ENCODE results near the gene WDR45B. TPM values are rescaled to one million over a fixed set of nuclear protein-coding genes. Genes with fewer than 3 reads are reported as not detected.

Gene WDR45B
- total RNA-seq, 1 donor from 2014 or later = 40.7 TPM

GRCh38 chr17:82616021-82616711 lies 32.1 kb downstream of the WDR45B start:
- peaks cover 44 to 65% (median 58%) of the 10 kb centered on the region in 3 donors for H3K36me3 ChIP-seq (ENCODE audit: control insufficient read depth in 3 of 3, insufficient read depth in 3 of 3, low read length in 3 of 3)
- no peak overlapping the region for H3K9ac ChIP-seq (ENCODE audit: low read depth in 1 of 3, low read length in 3 of 3)
- no peak overlapping the region for H3K27ac ChIP-seq (ENCODE audit: low read depth, low read length)
- H3K9me3 ChIP-seq (ENCODE audit: control insufficient read depth in 3 of 3, low read length in 3 of 3) = no peaks in the 10 kb centered on the region
- H3K27me3 ChIP-seq (ENCODE audit: control insufficient read depth in 3 of 3, insufficient read depth in 3 of 3, low read length in 3 of 3) = no peaks in the 10 kb centered on the region
- H3K4me3 ChIP-seq (ENCODE audit: low read length in 3 of 3) = no peak overlapping the region
- no peaks in the 10 kb centered on the region for H3K4me1 ChIP-seq (ENCODE audit: control insufficient read depth in 3 of 3, insufficient read depth in 3 of 3, low read length in 3 of 3)

- Histone ChIP-seq H3K36me3 (ENCODE audit: control insufficient read depth in 3 of 3, insufficient read depth in 3 of 3, low read length in 3 of 3) (peaks cover 44 to 64% (median 52%) of the 10 kb centered on the region in 3 donors), H3K27ac (ENCODE audit: low read depth, low read length) (no peak overlapping the region), H3K4me3 (ENCODE audit: low read length in 3 of 3) (no peak overlapping the region), H3K9ac (ENCODE audit: low read depth in 1 of 3, low read length in 3 of 3) (no peak overlapping the region), H3K27me3 (ENCODE audit: control insufficient read depth in 3 of 3, insufficient read depth in 3 of 3, low read length in 3 of 3) (no peaks in the 10 kb centered on the region), H3K9me3 (ENCODE audit: control insufficient read depth in 3 of 3, low read length in 3 of 3) (no peaks in the 10 kb centered on the region), H3K4me1 (ENCODE audit: control insufficient read depth in 3 of 3, insufficient read depth in 3 of 3, low read length in 3 of 3) (no peaks in the 10 kb centered on the region)
Measured at GRCh38 chr17:82615084-82616020, 32.9 kb downstream of the WDR45B start.

GRCh38 chr17:82614095-82614631 lies 34.1 kb downstream of the WDR45B start:
- H3K27me3 ChIP-seq (ENCODE audit: control insufficient read depth in 3 of 3, insufficient read depth in 3 of 3, low read length in 3 of 3) = no peaks in the 10 kb centered on the region

GRCh38 chr17:82613283-82614094 lies 34.8 kb downstream of the WDR45B start:
- Histone ChIP-seq H3K4me3 (ENCODE audit: low read length in 3 of 3) (no peak overlapping the region), H3K27ac (ENCODE audit: low read depth, low read length) (no peak overlapping the region), H3K27me3 (ENCODE audit: control insufficient read depth in 3 of 3, insufficient read depth in 3 of 3, low read length in 3 of 3) (no peaks in the 10 kb centered on the region), H3K36me3 (ENCODE audit: control insufficient read depth in 3 of 3, insufficient read depth in 3 of 3, low read length in 3 of 3) (peaks cover 41 to 60% (median 45%) of the 10 kb centered on the region in 3 donors), H3K9me3 (ENCODE audit: control insufficient read depth in 3 of 3, low read length in 3 of 3) (no peaks in the 10 kb centered on the region), H3K9ac (ENCODE audit: low read depth in 1 of 3, low read length in 3 of 3) (no peak overlapping the region), H3K4me1 (ENCODE audit: control insufficient read depth in 3 of 3, insufficient read depth in 3 of 3, low read length in 3 of 3) (no peaks in the 10 kb centered on the region)

More at GRCh38 chr17:82614095-82614631, 34.1 kb downstream of the WDR45B start:
- Histone ChIP-seq H3K27ac (ENCODE audit: low read depth, low read length) (no peak overlapping the region), H3K36me3 (ENCODE audit: control insufficient read depth in 3 of 3, insufficient read depth in 3 of 3, low read length in 3 of 3) (peaks cover 39 to 60% (median 50%) of the 10 kb centered on the region in 3 donors), H3K4me1 (ENCODE audit: control insufficient read depth in 3 of 3, insufficient read depth in 3 of 3, low read length in 3 of 3) (no peaks in the 10 kb centered on the region), H3K4me3 (ENCODE audit: low read length in 3 of 3) (no peak overlapping the region), H3K9me3 (ENCODE audit: control insufficient read depth in 3 of 3, low read length in 3 of 3) (no peaks in the 10 kb centered on the region), H3K9ac (ENCODE audit: low read depth in 1 of 3, low read length in 3 of 3) (no peak overlapping the region)

GRCh38 chr17:82611140-82612058 lies 36.8 kb downstream of the WDR45B start:
- H3K9ac ChIP-seq (ENCODE audit: low read depth in 1 of 3, low read length in 3 of 3) = no peak overlapping the region
- peaks cover 30 to 46% (median 31%) of the 10 kb centered on the region in 3 donors for H3K36me3 ChIP-seq (ENCODE audit: control insufficient read depth in 3 of 3, insufficient read depth in 3 of 3, low read length in 3 of 3)
- H3K9me3 ChIP-seq (ENCODE audit: control insufficient read depth in 3 of 3, low read length in 3 of 3) = no peaks in the 10 kb centered on the region
- no peaks in the 10 kb centered on the region for H3K27me3 ChIP-seq (ENCODE audit: control insufficient read depth in 3 of 3, insufficient read depth in 3 of 3, low read length in 3 of 3)
- H3K4me3 ChIP-seq (ENCODE audit: low read length in 3 of 3) = no peak overlapping the region
- no peak overlapping the region for H3K27ac ChIP-seq (ENCODE audit: low read depth, low read length)
- H3K4me1 ChIP-seq (ENCODE audit: control insufficient read depth in 3 of 3, insufficient read depth in 3 of 3, low read length in 3 of 3) = no peaks in the 10 kb centered on the region

- peaks cover 19 to 39% (median 22%) of the 10 kb centered on the region in 3 donors for H3K36me3 ChIP-seq (ENCODE audit: control insufficient read depth in 3 of 3, insufficient read depth in 3 of 3, low read length in 3 of 3)
- H3K4me3 ChIP-seq (ENCODE audit: low read length in 3 of 3) = no peak overlapping the region
- no peaks in the 10 kb centered on the region for H3K27me3 ChIP-seq (ENCODE audit: control insufficient read depth in 3 of 3, insufficient read depth in 3 of 3, low read length in 3 of 3)
- H3K27ac ChIP-seq (ENCODE audit: low read depth, low read length) = no peak overlapping the region
- no peak overlapping the region for H3K9ac ChIP-seq (ENCODE audit: low read depth in 1 of 3, low read length in 3 of 3)
- H3K4me1 ChIP-seq (ENCODE audit: control insufficient read depth in 3 of 3, insufficient read depth in 3 of 3, low read length in 3 of 3) = no peaks in the 10 kb centered on the region
- no peaks in the 10 kb centered on the region for H3K9me3 ChIP-seq (ENCODE audit: control insufficient read depth in 3 of 3, low read length in 3 of 3)
Measured at GRCh38 chr17:82609655-82610054, 38.6 kb downstream of the WDR45B start.

- H3K9me3 ChIP-seq (ENCODE audit: control insufficient read depth in 3 of 3, low read length in 3 of 3) = no peaks in the 10 kb centered on the region
- H3K4me3 ChIP-seq (ENCODE audit: low read length in 3 of 3) = no peak overlapping the region
- H3K4me1 ChIP-seq (ENCODE audit: control insufficient read depth in 3 of 3, insufficient read depth in 3 of 3, low read length in 3 of 3) = peaks cover 0 to 1% (median 1%) of the 10 kb centered on the region in 3 donors
- no peak overlapping the region for H3K9ac ChIP-seq (ENCODE audit: low read depth in 1 of 3, low read length in 3 of 3)
- no peaks in the 10 kb centered on the region for H3K27me3 ChIP-seq (ENCODE audit: control insufficient read depth in 3 of 3, insufficient read depth in 3 of 3, low read length in 3 of 3)
- peaks cover 21 to 39% (median 23%) of the 10 kb centered on the region in 3 donors for H3K36me3 ChIP-seq (ENCODE audit: control insufficient read depth in 3 of 3, insufficient read depth in 3 of 3, low read length in 3 of 3)
- H3K27ac ChIP-seq (ENCODE audit: low read depth, low read length) = no peak overlapping the region
Measured at GRCh38 chr17:82608816-82609215, 39.4 kb downstream of the WDR45B start.

- no peak overlapping the region for H3K4me3 ChIP-seq (ENCODE audit: low read length in 3 of 3)
- no peaks in the 10 kb centered on the region for H3K9me3 ChIP-seq (ENCODE audit: control insufficient read depth in 3 of 3, low read length in 3 of 3)
- no peaks in the 10 kb centered on the region for H3K27me3 ChIP-seq (ENCODE audit: control insufficient read depth in 3 of 3, insufficient read depth in 3 of 3, low read length in 3 of 3)
- H3K9ac ChIP-seq (ENCODE audit: low read depth in 1 of 3, low read length in 3 of 3) = no peak overlapping the region
- no peak overlapping the region for H3K27ac ChIP-seq (ENCODE audit: low read depth, low read length)
- H3K36me3 ChIP-seq (ENCODE audit: control insufficient read depth in 3 of 3, insufficient read depth in 3 of 3, low read length in 3 of 3) = peaks cover 39 to 41% (median 40%) of the 10 kb centered on the region in 3 donors
- peaks cover 5 to 10% (median 8%) of the 10 kb centered on the region in 3 donors for H3K4me1 ChIP-seq (ENCODE audit: control insufficient read depth in 3 of 3, insufficient read depth in 3 of 3, low read length in 3 of 3)
Measured at GRCh38 chr17:82605939-82606600, 42.2 kb downstream of the WDR45B start.

Data from skeletal muscle tissue (tissue), 4 donors.